ENCODE measurements around the gene ZNF385B.

The ZNF385B gene

DNA sequence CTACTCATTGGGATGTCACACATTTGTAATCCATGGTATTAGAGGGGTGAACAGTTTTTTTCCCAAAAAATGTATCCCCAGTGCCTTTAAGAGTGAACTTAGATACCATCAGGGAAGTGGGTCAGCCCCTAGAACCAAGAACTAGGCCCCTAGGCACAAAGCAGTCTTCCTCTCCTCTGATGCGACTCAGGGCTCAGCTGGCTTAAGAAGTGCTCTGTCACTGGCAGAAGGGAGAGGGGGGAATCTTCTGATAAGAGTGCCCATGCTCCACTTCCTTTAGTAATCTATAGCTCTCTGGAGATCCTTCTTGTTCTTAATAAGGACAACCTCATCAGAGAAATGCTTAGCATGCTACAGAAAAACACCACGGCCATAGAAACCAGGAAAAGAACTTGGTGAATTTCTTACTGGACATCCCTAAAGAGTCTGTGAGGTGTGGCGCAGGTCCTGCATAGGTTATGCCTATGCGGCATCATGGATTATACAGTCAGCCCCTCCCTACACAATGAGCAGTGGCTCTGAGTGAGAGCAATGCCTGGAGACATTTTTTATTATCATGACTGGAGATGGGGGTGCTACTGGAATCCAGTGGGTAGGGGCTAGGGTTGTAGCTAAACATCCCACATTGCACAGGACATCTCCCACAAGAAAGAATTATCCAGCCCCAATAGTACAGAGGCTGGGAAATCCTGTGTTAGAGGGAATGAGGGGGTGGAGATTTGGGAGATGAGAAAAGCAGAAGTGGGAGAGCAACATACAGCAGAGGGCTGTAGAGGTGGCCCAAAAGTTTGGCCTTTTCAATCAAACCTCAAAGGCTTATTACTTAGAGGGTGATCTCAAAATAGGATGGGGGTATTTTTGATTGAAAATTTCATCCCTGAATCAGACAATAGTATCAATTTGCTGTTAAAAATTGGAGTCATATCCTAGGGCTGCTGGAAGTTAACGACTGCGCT, 21.7 kb upstream of the ZNF385B start:
- Histone ChIP-seq H3K36me3 (ENCODE audit: control insufficient read depth, insufficient read depth, low read length) (no peaks in the 10 kb centered on the region), H3K27me3 (replicated peaks; ENCODE audit: control insufficient read depth, insufficient read depth, low read length) (no peaks in the 10 kb centered on the region), H3K4me3 (replicated peaks; ENCODE audit: low read depth, low read length) (no peak overlapping the region)
- no peak for DNase-seq (ENCODE audit: extremely low read depth, insufficient read length)
- TF ChIP-seq, protein P1, sequence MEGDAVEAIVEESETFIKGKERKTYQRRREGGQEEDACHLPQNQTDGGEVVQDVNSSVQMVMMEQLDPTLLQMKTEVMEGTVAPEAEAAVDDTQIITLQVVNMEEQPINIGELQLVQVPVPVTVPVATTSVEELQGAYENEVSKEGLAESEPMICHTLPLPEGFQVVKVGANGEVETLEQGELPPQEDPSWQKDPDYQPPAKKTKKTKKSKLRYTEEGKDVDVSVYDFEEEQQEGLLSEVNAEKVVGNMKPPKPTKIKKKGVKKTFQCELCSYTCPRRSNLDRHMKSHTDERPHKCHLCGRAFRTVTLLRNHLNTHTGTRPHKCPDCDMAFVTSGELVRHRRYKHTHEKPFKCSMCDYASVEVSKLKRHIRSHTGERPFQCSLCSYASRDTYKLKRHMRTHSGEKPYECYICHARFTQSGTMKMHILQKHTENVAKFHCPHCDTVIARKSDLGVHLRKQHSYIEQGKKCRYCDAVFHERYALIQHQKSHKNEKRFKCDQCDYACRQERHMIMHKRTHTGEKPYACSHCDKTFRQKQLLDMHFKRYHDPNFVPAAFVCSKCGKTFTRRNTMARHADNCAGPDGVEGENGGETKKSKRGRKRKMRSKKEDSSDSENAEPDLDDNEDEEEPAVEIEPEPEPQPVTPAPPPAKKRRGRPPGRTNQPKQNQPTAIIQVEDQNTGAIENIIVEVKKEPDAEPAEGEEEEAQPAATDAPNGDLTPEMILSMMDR (IDR thresholded peaks at IDR 0.05; ENCODE audit: insufficient read depth, low read length, poor library complexity, severe bottlenecking) = no peak

DNA sequence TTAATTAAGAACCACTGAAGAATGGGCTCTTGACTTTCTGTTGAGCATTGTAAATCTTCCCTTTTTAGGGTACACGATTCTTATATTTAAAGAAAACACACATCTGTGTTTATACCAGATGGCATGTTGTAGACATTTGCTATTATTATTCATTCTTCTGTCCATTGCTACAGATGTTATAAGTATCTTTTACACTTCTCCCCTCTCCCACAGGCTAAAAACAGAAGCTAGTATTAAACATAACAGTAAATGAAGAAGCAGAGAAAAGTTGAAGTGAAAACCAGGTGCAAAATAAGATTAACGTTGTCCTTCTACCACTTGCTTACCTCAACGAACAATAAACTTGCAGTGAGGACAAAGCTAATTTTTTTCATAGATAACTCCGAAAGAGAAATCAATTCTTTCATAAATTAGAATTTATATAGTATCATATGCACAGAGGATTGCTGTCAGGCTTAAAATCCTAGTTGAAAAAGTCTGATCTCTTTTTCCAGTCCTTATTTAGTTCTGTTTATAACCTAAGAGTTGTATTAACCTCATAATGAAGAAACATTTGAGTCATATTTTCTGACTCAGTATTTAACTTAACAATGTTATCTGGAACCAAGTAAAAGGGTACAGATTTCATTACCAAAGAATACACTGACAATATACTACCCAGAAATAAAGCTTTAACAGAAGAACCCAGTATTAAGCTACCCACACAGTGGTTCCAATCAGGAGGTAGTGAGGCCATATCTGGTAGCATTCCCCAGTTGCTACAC, 16.4 kb upstream of the ZNF385B start:
- H3K4me3 ChIP-seq (replicated peaks; ENCODE audit: low read depth, low read length) = no peak overlapping the region
- DNase-seq (ENCODE audit: extremely low read depth, insufficient read length) = no peak
- no peaks in the 10 kb centered on the region for H3K27me3 ChIP-seq (replicated peaks; ENCODE audit: control insufficient read depth, insufficient read depth, low read length)
- TF ChIP-seq, protein P1 (IDR thresholded peaks at IDR 0.05; ENCODE audit: insufficient read depth, low read length, poor library complexity, severe bottlenecking) = no peak
- no peaks in the 10 kb centered on the region for H3K36me3 ChIP-seq (ENCODE audit: control insufficient read depth, insufficient read depth, low read length)

DNA sequence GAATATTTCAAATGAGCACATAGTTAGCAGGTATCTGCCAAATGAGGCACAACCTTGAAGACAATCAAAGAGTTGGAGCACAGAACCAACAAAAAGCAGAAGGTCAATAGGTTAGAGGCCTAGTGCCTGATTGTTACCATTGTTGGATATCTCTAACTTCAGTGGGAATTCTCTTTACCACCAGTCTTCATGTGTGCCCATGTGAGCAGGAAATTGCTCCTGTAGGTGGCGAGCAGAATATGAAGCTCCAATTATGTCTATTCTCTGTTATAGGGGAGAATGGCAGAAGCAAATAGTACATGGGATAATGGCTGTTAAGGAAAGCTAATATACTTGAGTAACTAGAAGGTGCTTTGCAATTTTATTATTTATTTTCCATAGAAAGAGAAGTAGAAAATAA, 14.9 kb upstream of the ZNF385B start:
- Histone ChIP-seq H3K4me3 (replicated peaks; ENCODE audit: low read depth, low read length) (no peak overlapping the region), H3K36me3 (ENCODE audit: control insufficient read depth, insufficient read depth, low read length) (no peaks in the 10 kb centered on the region), H3K27me3 (replicated peaks; ENCODE audit: control insufficient read depth, insufficient read depth, low read length) (no peaks in the 10 kb centered on the region)
- no peak for DNase-seq (ENCODE audit: extremely low read depth, insufficient read length)
- TF ChIP-seq, protein P1 (IDR thresholded peaks at IDR 0.05; ENCODE audit: insufficient read depth, low read length, poor library complexity, severe bottlenecking) = no peak

DNA sequence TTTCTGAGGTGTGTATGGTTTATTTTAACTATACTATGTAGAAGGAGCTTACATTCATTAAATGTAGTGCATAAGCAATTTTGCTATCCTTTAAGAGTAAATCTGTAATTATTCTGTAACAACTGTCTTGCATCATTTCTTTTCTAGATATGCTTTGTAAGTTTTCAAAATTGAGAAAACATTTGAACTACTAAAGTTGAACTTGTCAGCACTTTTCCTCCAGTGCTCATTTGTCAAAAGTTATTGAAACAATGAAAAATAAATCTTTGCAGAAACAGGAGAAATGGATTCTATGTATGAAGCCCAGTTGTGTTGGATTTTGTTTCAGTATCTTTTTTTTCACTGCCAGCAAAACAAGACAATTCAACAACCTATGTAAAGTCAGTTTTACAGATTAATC, 14.5 kb upstream of the ZNF385B start:
- Histone ChIP-seq H3K36me3 (ENCODE audit: control insufficient read depth, insufficient read depth, low read length) (no peaks in the 10 kb centered on the region), H3K27me3 (replicated peaks; ENCODE audit: control insufficient read depth, insufficient read depth, low read length) (no peaks in the 10 kb centered on the region), H3K4me3 (replicated peaks; ENCODE audit: low read depth, low read length) (no peak overlapping the region)
- DNase-seq (ENCODE audit: extremely low read depth, insufficient read length) = no peak
- TF ChIP-seq, protein P1 (IDR thresholded peaks at IDR 0.05; ENCODE audit: insufficient read depth, low read length, poor library complexity, severe bottlenecking) = no peak

DNA sequence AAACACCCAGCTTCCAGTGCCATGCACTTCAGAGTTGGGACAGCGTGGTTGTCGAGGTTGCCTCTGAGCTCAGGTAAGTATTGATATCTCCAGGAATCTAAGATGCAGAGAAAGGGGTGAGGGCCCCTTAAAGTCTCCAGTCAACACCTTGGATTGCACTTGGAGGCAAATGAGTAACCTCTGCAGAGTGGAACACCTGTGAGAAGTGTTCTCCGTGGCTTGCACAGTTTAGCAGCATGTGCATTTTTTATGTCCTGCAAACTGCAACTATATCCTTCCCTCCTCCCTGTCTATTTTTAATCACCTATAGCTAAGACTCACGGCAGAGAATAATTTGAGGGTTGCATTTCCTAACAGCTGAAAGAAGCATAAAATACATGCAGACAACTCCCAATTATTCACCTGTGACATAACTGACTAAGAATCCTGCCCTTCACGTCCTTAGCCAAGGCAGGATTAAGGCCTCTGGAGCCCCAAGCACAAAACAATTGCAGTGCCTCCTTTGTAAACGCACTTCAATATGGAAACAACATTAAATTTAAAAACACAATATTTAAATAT, 1.6 kb upstream of the ZNF385B start:
- TF ChIP-seq, protein P1 (IDR thresholded peaks at IDR 0.05; ENCODE audit: insufficient read depth, low read length, poor library complexity, severe bottlenecking) = no peak
- Histone ChIP-seq H3K4me3 (replicated peaks; ENCODE audit: low read depth, low read length) (no peak overlapping the region), H3K36me3 (ENCODE audit: control insufficient read depth, insufficient read depth, low read length) (no peaks in the 10 kb centered on the region), H3K27me3 (replicated peaks; ENCODE audit: control insufficient read depth, insufficient read depth, low read length) (no peaks in the 10 kb centered on the region)
- DNase-seq (ENCODE audit: extremely low read depth, insufficient read length) = no peak
